OCI-M2 (cell line): Measurements from ENCODE around the gene PDGFRB.

Experiments
- DNase-seq: peaks from one replicate; lab custom pipeline; 2025; ENCODE audit not compliant: unreplicated experiment; lab: John Stamatoyannopoulos, UW

PDGFRB gene

DNA sequence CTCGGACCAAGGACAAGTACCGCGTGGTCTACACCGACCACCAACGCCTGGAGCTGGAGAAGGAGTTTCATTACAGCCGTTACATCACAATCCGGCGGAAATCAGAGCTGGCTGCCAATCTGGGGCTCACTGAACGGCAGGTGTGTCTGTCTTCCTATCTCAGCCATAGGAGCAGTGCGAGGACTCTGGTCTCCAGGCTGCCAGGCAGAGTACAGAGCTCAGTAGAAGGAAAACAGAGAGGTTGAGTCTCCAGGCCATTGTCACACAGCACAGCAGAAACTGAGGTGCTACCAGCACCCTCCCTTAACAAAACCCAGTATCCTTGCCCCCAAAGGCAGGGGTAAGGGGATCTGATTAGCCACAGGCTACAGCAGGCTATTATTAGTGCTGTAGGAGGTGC is 27.1 kb upstream of the PDGFRB start:
- no peak for DNase-seq

DNA sequence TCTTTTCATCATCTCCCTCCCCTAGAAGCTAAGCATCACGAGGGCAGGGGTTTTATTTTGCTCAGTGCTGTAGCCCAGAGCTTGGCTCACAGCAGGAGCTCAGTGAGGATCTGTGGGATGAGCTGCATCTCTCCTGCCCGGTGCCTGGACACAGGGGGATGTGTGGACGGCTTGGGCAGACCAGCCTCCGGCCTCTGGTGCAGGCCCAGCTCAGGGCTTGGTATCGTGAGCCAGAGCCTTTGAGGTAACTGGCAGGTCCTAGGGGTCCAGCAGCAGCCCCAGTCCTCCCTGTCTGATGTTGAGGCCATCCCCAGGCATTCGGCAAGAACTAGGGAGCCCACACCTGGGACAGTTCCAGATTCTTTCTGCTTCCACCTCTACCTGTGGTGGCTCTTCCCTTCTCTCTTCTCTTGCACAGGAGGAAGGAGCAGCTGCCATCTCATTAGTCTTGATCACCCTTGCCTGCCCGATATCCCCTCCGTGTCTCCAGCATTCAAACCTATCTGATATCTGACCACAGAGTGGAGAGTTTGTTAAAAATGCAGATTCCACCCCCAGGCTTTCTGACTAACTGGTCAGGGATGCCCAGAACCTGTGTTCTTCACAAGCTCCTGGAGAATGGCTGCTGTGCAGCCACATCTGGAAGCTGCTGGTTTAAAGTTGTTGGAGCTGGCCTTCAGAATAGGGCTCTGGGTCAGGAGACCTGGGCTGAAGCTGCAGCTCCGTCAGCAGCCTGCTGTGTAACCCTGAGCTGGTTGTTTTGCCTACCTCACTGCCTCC is 26.3 kb upstream of the PDGFRB start:
- DNase-seq = no peak

DNA sequence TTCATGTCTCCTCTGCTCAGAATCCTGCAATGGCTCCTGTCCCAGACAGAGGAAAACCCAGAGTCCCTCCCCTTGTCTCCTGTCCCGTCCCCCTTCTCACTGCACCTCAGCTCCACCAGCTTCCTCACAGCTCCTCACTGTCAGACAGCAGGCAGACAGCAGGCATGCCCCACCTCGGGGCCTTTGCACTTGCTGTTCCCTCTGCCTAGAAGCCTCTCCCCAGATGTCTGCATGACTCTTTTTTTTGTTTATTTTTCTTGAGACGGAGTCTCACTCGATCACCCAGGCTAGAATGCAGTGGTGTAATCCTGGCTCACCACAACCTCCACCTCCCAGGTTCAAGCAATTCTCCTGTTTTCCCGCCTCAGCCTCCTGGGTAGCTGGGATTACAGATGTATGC is 25.4 kb upstream of the PDGFRB start:
- DNase-seq = no peak

DNA sequence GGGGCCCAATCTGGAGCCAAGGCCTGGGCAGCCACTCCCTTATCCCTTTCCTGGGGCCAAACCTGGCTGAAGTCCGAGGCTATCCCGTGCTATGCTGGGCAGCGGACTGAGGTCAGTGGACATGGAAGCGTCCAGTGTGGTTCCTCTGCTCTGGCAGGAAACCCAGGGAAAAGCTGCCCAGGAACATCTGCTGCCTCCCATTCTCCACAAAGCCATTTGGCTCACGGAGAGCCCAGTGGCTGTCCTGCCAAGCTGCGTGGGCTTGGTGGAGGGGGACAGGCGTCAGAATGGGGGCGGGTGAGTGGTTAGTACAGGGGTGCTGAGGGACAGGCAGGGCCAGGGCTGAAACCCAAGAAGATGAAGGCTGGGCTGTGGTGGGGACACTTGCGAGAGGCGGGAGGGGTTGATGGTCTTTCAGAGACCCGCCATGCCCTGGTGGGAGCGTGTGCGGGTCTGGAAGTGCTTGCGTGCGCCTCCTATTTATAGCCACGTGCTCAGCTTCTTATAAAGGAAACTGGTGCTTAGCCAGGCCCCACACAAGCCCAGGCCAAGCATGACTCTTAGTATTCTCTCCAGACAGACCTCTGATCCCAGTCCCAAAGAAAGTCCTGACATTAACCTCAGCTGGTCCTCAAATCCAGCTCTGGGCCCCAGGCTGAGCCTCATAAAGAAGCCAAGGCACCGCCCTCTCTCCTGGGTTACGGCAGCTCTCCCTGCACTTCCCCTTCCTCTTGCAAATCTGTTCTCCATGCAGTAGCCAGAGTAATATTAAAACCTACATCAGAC is 24.8 kb upstream of the PDGFRB start:
- DNase-seq = no peak

DNA sequence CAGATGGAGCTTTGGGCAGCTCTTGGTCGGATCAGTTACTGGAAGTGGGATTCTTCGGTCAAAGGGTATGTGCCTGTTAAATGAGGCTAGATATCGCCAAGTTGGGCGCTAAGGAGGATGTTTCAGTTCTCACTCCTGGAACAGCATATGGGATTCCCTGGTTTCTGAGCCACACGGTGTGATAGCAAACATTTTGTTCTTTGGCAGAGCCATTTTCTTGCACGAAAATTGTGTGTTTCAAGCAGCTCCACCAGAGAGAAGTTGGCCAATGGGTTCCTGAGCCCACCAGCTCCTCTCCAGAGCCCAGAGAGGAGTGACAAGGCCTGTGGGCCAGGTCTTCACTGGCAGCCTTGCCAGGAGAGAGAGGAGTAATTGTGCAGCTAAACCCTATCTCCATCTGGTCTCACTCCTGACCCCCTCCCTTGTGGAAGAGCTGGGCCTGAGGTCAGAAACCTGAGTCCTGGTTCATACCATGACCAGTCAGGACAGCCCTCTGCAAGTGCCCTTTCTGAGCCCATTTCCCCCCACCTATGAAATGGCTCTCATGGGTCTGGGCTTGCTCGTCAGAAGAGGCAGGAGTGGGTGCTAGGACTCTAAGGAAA is 23.5 kb upstream of the PDGFRB start:
- no peak for DNase-seq

DNA sequence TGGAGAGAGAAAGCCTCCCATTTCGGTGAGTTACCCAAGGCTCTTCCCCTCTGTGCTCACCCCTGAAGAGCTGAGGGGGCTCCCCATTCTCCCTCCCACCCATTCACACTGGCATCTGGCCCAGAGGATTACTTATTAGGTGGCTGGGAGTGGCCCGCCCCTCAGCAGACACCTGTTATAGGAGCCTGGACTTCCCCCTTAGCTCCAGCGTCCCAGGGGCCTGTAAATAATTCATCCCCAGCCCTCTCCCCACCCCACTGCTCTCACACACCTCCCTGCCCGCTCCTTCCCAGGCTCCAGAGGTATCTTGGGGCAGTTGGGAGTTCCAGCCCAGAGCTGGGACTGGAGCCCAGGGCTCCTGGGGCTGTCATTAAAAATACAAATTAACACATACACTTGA is 22.6 kb upstream of the PDGFRB start:
- no peak for DNase-seq

DNA sequence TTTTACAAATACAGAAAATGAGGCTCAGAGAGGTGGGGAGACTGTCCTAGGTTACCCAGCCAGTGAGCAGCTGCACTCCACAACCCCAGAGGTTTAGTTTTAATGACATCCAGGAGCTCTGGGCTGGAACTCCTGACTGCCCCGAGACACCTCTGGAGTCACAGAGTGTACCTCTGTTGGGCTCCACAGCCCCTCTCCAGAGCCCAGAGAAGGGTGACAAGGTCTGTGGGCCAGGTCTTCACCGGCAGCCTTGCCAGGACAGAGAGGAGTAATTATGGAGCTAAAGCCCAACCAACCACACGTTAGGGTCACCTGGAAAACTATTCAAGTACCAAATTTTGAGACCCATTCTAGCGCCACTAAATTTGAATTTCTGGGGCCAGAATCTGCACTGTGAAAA is 22.1 kb upstream of the PDGFRB start:
- DNase-seq = no peak

DNA sequence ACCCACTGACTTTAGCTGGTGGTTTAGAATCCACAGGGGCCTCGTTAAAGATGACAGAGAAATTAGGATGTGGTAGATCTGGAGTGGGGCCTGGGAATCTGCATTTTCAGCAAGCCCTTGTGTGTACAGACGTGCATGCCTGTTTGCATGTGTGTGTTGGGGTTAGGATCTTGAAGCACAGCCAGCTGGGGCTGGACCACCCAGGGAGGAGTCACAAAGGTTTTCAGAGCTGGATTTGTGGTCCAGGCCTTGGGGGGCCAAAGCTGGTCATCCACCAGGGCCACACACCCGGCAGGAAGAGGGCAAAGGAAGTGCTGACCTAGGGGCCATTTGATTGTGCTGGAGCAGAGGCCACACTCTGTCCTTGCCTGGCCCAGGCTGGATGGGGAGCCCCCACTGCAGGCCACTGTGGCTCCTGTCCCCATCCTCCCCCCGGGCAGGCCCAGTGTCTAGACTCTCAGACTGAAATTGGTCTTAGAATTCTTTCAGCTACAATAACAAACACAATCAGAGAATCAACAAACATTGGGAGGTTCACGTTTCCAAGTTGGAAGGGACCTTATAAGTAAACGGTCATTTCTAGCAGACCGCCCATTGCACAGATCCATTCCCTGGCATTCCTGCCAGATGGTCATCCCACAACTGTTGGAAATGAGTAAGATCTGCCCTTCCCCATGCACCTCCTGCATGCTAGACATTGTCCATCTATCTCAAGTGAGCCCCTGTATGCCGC is 21.3 kb upstream of the PDGFRB start:
- no peak for DNase-seq

DNA sequence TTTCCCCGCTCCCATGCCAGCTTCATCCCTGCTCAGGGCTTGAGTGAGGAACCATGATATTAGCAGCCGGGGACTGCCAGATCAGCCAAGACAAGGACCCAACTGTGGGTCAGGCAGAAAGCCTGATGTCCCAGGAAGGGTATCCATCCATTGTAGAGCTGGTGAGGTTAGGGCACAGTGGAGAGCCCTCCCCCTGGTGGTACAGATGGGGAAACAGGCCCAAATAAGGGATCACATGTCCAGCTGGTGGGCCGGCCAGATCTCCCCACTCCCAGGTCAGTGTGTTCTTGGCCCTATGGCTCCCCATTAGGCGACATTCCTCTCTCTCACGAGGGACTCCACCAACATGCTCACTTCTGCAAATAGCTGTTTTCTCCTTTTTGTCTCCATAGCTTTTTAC is 19.9 kb upstream of the PDGFRB start:
- no peak for DNase-seq

DNA sequence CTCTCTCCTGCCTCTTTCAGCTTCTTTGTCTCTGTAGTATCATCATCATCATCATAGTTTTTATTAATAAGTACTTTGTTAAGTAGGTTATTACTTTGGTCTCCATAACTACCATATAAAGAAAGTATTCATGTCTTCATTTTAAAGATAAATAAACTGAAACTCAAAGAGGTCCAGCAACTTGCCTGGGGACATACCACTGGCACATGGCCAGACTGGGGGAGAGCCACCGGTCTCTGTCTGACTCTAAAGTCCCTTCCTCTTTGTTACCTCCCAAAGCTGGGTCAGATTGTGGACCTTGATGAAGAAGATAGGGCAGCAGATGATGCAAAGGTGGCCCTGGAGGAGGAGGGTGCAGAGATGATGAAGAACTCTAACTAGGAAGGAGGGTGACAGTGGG is 19.4 kb upstream of the PDGFRB start:
- no peak for DNase-seq

DNA sequence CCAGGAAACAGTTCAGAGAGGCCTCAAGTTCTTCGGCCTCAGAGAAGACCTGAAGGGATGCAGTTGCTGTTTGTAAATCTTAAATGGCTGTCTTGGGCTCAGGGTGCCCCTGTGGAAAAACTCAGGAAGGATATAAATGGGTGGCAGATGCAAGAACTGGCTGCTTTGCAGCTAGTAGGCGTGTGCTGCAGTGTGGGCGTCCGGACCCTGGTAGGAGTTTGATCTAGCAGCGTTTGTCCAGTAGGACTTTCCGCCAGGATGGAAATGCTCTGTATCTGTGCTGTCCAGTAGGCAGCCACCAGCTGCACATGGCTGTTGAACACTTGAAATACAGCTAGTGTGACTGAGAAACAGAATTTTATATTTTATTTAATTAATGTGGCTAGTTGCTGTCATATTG is 18.6 kb upstream of the PDGFRB start:
- DNase-seq = no peak

DNA sequence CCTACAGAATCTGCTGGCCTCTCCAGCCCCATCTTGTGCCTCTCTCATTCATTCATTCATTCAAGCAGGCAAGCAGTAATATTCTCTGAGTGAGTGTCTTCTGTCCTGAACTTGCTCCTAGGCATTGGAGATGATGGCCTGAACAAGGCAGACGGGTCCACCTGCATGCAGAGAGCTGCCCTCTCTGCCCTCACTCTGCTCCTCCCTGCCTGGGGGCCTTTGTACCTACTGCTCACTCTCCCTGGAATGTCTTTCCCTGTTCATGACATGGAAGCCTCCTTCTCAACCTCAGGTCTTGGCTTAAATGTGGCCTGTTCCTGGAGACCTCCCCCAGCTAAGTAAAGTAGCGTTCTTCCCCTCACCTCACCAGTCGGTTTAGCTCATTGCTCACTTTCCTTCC is 17.5 kb upstream of the PDGFRB start:
- no peak for DNase-seq

DNA sequence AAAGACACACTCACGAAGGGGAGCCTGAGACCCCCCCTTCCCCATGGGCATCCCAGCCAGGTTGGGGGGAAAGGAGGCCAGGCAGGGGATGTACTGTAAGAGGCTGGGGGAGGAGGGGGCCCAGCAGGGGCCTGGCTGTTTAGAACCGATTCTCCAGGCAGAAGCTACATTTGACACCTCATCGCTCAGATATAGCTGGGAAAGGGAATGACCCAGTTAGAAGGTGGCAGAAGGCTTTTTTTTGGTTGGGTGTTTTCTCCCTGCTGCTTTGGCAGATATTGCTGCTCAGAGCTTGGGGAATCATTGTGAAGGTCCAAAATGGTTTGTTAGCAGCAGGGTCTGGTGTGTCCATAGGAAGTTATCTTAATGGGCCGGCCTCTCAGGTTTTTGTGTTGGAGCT is 16.9 kb upstream of the PDGFRB start:
- no peak for DNase-seq

DNA sequence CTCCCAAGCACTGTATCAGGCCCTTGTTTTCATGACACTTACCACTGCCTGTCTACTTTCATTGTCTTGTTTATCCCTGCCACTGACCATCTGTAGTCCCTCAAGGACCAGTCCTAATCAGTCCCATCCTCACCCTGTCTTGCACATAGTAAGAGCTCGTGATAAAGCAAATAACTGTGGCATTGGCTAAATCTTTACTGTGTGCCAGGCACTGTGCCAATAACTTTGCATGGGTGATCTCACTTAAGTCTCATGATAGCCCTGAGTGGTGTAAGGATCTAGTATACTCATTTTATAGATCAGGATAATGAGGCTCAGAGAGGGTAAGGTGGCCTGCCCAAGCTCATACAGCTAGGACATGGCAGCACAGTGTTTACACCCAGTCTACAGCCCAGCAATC is 16.5 kb upstream of the PDGFRB start:
- no peak for DNase-seq

DNA sequence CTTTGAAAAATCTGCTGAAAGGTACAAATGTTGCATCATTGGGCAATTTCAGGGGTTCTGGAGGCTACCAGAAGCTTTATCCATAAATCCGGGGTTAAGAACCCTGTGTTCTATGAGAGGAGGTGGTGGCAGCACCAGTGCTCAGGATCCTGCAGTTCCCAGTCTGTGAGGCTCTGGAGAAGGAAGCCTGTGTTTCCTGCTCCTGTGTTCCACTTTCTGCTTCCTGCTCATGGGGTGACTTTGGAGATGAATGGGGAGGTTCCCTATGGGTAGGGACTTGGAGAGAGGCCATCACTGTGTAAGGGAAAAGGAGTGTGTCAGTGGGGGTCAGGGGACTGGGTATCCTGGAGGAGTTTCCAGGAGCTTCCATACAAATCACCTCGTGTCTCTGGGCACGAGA is 13.2 kb upstream of the PDGFRB start:
- DNase-seq = no peak

DNA sequence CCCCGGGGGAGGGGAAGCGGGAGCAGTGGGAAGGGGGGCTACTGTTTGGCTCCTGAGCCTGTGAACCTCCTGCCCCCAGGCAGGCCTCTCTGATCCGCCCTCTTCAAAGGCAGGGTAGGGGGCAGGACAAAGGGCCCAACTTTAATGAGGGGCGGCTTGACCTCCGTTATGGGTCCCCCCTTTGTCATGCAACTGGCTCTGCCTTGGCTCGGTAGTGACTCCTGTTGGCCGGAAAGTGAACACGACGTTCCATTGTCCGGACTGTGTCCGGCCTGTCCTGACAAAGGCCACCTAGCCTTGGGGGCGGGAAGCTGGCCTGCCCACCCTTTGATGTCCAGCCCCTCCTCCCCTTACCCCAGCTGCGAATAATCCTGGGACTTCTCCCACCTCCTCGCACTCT is 12.3 kb upstream of the PDGFRB start:
- no peak for DNase-seq

DNA sequence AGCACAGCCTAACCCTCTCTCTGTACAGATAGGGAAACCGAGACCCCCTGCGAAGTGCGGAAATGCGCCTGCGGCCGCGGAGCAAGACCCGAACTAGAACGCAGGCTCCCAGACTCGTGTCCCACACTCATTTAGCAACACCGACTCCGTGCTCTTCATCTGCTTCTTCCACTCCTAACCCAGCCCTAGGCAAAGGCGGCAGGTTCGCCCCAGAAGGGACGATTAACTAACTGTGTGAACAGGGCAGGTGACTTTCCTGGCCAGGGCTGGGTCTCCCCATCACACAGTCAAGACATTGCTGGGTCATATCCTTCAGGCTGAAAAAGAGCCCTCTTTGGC is 11.8 kb upstream of the PDGFRB start:
- no peak for DNase-seq

DNA sequence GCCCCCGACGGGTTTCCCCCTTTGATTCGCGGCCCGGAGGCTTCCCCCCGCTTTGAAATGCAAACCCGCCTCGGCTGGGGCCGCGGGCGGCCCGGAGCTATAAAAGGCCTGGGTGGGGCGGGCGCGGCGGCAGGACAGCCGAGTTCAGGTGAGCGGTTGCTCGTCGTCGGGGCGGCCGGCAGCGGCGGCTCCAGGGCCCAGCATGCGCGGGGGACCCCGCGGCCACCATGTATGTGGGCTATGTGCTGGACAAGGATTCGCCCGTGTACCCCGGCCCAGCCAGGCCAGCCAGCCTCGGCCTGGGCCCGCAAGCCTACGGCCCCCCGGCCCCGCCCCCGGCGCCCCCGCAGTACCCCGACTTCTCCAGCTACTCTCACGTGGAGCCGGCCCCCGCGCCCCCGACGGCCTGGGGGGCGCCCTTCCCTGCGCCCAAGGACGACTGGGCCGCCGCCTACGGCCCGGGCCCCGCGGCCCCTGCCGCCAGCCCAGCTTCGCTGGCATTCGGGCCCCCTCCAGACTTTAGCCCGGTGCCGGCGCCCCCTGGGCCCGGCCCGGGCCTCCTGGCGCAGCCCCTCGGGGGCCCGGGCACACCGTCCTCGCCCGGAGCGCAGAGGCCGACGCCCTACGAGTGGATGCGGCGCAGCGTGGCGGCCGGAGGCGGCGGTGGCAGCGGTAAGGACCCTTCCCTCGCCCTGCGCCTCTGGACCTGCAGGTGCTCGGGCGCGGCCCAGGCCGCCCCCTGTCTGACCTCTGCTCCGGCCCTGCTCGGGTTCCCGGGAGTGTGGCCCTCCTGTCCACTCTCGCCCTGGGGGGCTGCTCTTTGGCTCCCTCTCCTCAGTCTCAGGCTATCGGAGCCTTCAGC is 11.2 kb upstream of the PDGFRB start, which contains the start of gene CDX1:
Gene CDX1, plus strand, starts transcription at position 129 of the 862 bp plus-strand sequence. Its CDS starts 99 bp downstream, at position 228.
- DNase-seq = no peak

DNA sequence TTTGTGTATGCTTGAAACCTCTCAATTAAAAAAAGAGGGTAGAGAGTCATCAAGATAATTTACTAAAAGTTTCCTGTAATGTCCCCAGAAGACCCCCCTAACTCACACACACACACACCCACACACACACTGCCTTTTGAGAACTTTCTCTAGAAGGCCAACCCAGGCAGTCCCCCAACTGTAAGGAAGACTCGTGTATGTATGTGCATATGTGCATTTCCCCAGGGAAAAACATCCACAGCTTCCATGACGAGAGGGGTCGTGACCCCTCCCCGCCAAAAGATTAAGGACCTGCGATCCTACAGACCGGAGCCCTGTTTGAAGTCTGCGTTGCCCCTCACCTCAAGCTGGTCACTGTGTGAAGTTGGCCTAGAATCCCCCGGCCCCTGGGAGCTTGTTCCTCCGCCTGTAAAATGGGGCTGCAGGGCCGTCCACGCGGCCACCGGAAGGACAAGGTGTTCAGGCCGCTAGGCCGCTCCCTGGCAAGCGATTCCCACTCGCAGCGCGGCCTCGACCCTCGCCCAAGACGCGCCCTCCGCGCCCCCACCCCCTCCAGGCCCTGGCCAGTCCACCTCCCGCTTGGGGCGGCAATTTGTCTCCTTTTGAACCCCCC is 10.5 kb upstream of the PDGFRB start:
- DNase-seq = no peak
